ENCODE results near the gene CTDSP2.
"Not testable (repeated sequence)": the region's sequence is repeated elsewhere in the genome, so short reads cannot be mapped to it uniquely, and the experiment has no call there.

Gene CTDSP2

DNA sequence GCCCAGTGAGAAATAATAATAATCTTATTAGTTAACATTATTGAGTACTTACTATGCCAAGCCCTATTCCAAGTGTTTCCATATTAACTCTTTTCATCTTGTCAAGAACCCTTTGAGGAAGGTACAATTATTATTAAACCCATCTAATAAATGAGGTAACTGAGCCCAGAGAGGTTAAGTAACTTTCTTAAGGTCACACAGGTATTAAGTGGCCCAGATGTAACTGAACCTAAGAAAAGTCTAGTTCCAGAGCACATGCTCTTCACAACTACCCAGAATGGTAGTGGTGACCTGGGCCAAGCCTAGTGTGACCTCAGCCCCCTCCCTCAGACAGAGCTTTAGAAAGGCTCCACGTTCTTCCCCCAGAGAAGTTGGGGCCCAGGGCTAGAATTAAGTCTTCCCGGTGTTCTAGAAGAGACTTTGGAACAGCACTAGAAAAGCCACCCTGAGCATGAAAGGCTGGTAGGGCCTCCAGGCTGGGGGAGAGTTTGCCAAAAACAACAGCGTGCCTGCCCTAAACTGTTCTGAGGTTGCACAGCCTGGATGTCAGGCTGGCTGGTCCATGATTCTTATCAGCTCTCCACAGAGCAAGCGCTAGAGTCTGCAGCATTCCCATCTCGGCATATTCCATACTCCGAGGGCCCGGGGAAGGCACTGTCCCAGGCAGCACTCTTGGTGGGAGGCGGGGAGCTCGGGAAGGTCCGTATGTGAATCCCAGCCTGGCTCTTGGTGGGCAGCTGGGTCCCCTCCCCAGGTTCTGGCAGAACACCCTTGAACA is 41.3 kb upstream of the CTDSP2 start:
- no peak for TF ChIP-seq POLR2A (IDR thresholded peaks at IDR 0.05; ENCODE audit: low read length)
- no peak for TF ChIP-seq GATA1 (IDR thresholded peaks at IDR 0.05; ENCODE audit: low read depth, low read length)
- no peak for DNase-seq

DNA sequence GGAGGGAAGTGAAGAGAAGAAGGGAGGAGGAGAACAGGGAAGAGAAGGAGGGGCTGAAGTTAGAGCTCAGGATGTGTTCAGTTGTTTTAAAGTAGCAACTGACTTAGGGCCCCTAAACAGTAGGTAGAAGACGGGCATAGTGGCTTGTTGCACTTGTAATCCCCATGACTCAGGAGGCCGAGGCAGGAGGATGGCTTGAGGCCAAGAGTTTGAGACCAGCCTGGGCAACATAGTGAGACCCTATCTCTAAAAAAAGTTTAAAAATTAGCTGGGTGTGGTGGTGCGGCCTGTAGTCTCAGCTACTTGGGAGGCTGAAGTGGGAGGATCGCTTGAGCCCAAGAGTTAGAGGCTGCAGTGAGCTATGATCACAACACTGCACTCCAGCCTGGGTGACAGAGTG is 40.4 kb upstream of the CTDSP2 start:
- not testable (repeated sequence) for DNase-seq

DNA sequence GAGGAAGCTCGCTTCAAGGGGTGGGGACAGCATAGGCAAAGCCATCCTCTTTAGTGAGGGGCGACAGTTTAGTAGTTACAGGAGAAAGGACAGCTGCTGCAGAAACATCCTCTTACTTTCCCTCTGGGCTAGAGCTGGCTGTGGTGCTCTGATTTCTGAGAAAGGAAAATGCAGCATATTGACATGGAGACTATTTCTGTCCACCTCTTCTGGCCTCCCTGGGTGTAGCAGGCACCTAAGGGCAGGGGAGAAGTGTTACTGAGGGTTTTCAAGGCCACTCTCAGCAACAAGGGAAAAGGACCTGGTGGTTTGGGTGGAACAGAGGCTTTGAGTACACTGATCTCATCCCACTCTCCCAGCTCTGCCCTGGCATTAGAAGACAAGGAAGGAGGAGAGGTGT is 40.0 kb upstream of the CTDSP2 start:
- DNase-seq = no peak
- TF ChIP-seq POLR2A (IDR thresholded peaks at IDR 0.05; ENCODE audit: low read length) (no peak), GATA1 (IDR thresholded peaks at IDR 0.05; ENCODE audit: low read depth, low read length) (no peak)

DNA sequence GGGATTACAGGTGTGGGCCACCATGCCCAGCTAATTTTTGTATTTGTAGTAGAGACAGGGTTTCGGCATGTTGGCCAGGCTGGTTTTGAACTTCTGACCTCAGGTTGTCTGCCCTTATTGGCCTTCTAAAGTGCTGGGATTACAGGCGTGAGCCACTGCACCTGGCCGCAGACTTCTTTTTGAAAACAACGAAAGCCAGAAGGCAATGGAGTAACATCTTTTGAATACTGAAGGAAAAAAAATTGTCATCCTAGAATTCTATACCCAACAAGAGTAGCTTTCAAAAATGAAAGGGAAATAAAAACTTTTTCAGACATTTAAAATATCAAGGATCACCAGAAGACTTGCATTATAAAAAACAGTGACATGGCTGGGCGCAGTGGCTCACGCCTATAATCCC is 38.7 kb upstream of the CTDSP2 start:
- no peak for DNase-seq
- TF ChIP-seq GATA1 (IDR thresholded peaks at IDR 0.05; ENCODE audit: low read depth, low read length) (no peak), POLR2A (IDR thresholded peaks at IDR 0.05; ENCODE audit: low read length) (no peak)

GRCh38 chr12:57883700-57884099 is 37.2 kb upstream of the CTDSP2 start:
- DNase-seq = no peak

GRCh38 chr12:57883057-57883456 is 36.5 kb upstream of the CTDSP2 start:
- TF ChIP-seq GATA1 (IDR thresholded peaks at IDR 0.05; ENCODE audit: low read depth, low read length) = no peak
- TF ChIP-seq POLR2A (IDR thresholded peaks at IDR 0.05; ENCODE audit: low read length) = no peak
- no peak for DNase-seq

More at GRCh38 chr12:57883700-57884099, 37.2 kb upstream of the CTDSP2 start:
- TF ChIP-seq GATA1 (IDR thresholded peaks at IDR 0.05; ENCODE audit: low read depth, low read length) = no peak

DNA sequence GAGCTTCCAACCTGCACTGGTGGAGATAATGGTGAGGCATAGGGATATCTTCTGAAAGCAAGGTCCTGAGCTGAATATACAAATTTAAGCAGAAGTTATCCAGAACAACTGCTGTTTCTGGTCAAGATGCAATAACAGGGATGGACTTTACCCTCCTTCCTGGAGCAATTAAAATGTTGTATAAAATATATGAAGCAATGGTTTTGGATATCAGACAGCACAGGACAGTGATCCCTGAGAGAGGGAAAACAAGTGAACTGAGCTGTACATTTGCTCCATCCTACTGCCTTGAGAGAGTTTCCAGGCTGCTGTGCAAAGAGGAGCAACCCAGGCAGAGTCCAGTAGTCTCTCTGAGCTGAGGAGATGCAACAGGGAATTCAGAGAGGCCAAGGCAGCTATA is 36.0 kb upstream of the CTDSP2 start:
- no peak for DNase-seq
- TF ChIP-seq POLR2A (IDR thresholded peaks at IDR 0.05; ENCODE audit: low read length) (no peak), GATA1 (IDR thresholded peaks at IDR 0.05; ENCODE audit: low read depth, low read length) (no peak)

DNA sequence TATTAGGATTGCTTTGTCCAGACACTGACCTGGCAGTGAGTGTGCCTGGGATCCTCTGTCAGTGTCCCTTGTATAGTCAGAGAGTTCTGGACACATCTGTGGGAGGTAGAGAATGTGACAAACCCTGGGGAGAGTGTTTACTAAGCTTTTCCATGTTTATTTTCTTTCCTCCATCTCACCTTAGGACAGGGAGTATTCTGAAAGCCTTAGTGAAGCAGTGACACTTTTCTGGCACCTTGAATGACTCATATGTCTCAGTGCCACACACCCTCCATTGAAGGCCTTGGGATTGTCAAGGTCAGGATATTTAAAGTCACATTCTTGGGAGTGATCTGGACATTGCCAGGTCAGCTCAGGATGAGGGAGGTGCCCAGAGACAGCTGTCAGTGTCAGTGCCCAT is 34.9 kb upstream of the CTDSP2 start:
- no peak for DNase-seq
- TF ChIP-seq GATA1 (IDR thresholded peaks at IDR 0.05; ENCODE audit: low read depth, low read length) = no peak
- no peak for TF ChIP-seq POLR2A (IDR thresholded peaks at IDR 0.05; ENCODE audit: low read length)

- not testable (repeated sequence) for DNase-seq
Measured at GRCh38 chr12:57881035-57881434, 34.5 kb upstream of the CTDSP2 start.

DNA sequence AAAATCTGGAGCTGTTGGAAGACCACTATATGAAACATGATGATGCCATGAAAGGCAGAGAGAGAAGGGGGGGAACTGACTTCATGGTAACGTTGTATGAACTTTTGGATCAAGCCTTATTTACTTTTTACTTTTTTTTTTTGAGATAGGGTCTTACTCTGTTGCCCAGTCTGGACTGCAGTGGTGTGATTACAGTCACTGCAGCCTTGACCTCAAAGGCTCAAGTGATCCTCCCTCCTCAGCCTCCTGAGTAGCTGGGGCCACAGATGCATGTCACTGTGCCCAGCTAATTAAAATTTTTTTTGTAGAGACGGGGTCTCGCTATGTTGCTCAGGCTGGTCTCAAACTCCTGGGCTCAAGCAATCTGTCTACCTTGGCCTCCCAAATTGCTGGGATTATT is 31.3 kb upstream of the CTDSP2 start:
- no peak for DNase-seq
- TF ChIP-seq POLR2A (IDR thresholded peaks at IDR 0.05; ENCODE audit: low read length) (no peak), GATA1 (IDR thresholded peaks at IDR 0.05; ENCODE audit: low read depth, low read length) (no peak)

- TF ChIP-seq GATA1 (IDR thresholded peaks at IDR 0.05; ENCODE audit: low read depth, low read length) (no peak), POLR2A (IDR thresholded peaks at IDR 0.05; ENCODE audit: low read length) (no peak)
- no peak for DNase-seq
Measured at GRCh38 chr12:57875753-57876547, 29.4 kb upstream of the CTDSP2 start.

DNA sequence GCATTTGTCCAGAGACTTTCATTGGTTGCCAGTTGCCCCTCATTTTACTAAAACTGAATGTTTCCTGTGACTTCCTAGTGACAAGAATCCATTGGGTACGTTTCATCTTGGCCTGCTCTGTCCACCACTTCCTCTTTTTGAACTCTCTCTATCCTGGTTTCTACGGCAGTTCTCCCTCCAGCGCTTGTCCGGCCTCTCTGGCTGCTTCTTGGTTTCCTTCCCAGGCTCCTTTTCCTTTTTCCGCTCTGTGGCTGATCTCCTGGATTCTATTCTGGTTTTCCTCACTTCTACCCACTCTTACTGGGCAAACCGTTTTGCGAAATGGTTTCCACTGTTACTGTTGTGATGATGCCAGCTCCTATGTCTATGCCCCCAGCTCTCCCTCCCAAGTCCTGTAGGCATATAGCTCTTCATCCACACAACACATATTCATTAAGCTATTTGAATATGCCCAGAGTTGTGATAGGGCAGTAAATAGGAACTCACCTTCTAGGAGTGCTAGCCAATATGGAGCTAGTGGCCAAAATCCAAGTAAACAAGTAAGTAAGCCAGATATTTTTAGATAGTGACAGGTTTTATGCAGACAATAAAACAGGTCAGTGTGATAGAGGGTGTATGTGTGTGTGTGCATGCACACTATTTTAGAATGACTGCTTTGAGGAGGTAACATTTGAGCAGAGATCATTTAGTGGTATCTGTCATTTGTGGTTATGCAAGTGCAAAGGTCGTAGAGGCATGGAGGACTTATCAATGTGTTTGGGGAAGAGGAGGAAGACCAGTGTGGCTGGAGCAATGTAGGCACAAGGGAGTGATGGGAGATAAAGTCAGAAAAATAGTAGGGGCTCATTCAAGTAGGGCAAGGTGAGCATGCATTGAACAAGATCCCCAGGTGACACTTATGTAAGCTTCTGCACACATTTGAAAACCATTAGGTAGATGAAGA is 27.9 kb upstream of the CTDSP2 start:
- no peak for TF ChIP-seq POLR2A (IDR thresholded peaks at IDR 0.05; ENCODE audit: low read length)
- TF ChIP-seq GATA1 (IDR thresholded peaks at IDR 0.05; ENCODE audit: low read depth, low read length) = no peak
- no peak for DNase-seq

DNA sequence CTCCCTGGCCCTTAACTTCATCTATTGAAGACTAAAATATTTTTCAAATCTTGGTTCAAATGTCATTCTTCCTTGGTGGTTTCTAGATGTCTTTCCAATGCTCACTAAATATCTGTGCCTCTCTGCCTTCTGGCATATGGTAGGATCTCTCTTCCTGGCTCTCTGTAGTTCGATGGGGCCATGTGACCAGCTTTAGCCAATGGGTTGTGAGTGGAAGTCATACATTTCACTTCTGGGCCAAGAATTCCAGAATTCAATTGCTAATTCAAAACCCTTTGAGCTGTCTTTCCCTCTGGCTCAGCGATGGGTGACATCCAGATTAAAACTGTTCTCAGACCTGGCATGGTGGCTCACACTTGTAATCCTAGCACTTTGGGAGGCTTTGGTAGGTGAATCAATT is 25.8 kb upstream of the CTDSP2 start:
- no peak for TF ChIP-seq POLR2A (IDR thresholded peaks at IDR 0.05; ENCODE audit: low read length)
- DNase-seq = no peak

DNA sequence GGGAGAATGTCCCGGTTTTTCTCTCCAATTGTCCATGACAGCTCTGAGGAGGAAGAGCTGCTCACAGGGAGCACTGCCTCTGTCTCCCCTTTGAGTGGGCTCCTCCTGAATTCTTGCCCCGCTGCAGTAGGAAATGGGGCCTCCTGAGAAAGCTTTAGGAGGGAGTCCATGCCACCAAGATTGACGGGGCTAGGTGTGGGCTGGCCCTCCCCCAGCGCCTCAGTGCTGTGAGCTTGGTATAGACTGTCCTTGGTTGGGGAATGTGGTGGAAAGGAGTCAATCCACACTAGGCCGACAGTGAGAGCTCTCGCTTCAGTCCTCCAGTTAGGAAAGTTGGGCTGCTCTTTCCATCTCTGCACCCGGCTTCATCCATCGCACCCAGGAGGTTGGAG is 23.4 kb upstream of the CTDSP2 start:
- no peak for DNase-seq
- TF ChIP-seq GATA1 (IDR thresholded peaks at IDR 0.05; ENCODE audit: low read depth, low read length) = no peak
- no peak for TF ChIP-seq POLR2A (IDR thresholded peaks at IDR 0.05; ENCODE audit: low read length)
